Transverse colon (tissue), 4 donors: Measurements from ENCODE around the gene TRNP1. TPM values are rescaled to one million over a fixed set of nuclear protein-coding genes. Genes with fewer than 3 reads are reported as not detected.
A peak's percentile ranks its signal among the peaks of the same experiment; 100 is the strongest.

Experiments
- DNase-seq: peaks from one replicate; pipeline ENCODE4 v3.0.0-alpha.2; 2019
- H3K27ac ChIP-seq, 4 donors: fragments of 200-600 bp; sonication (generic); 2 replicates each; pipeline ENCODE4 v1.5.1; 2016 to 2018; ENCODE audit warnings: inconsistent platforms in 4 of 4
- H3K27me3 ChIP-seq: fragments of 200-600 bp; sonication (generic); 2 replicates; pipeline ENCODE4 v1.5.1; 2017; ENCODE audit warnings: inconsistent platforms
- H3K36me3 ChIP-seq, 4 donors: fragments of 200-600 bp; sonication (generic); 2 replicates each; pipeline ENCODE4 v1.5.1; 2017 to 2019; ENCODE audit warnings: inconsistent platforms in 4 of 4
- H3K4me1 ChIP-seq, 4 donors: fragments of 200-600 bp; sonication (generic); 2 replicates each; pipeline ENCODE4 v1.5.1; 2017 to 2020; ENCODE audit warnings: inconsistent platforms in 4 of 4
- H3K4me3 ChIP-seq, 4 donors: fragments of 200-600 bp; sonication (generic); 1 replicate in 1 of 4; 2 replicates in 3 of 4; pipeline versions ENCODE4 v1.5.1 to v1.6.1; 2017 to 2019; ENCODE audit warnings: inconsistent platforms in 4 of 4
- H3K9me3 ChIP-seq, 2 donors: fragments of 200-600 bp; sonication (generic); 2 replicates each; pipeline ENCODE4 v1.5.1; 2017 to 2019; ENCODE audit warnings: inconsistent platforms in 2 of 2
- CTCF ChIP-seq, 5 experiments: fragments of 200-600 bp in 3 of 5; fragments of 450-650 bp in 2 of 5; sonication (generic) in 3 of 5; IDR thresholded peaks; 1 replicate in 2 of 5; 2 replicates in 3 of 5; pipeline ENCODE4 v1.5.1; 2016 to 2017; ENCODE audit warnings: antibody characterized with exemption in 5 of 5, inconsistent platforms in 3 of 5, mild to moderate bottlenecking in 2 of 5, moderate library complexity in 1 of 5
- EP300 ChIP-seq: sonication (generic); formaldehyde crosslinking; IDR thresholded peaks from one replicate; pipeline ENCODE4 v1.6.1; 2017; ENCODE audit warnings: antibody characterized with exemption, low read depth
- POLR2A ChIP-seq: fragments of 450-650 bp; IDR thresholded peaks from one replicate; pipeline ENCODE4 v1.6.1; 2016; ENCODE audit warnings: antibody characterized with exemption, mild to moderate bottlenecking, moderate library complexity
- POLR2AphosphoS5 ChIP-seq, 3 donors: sonication (generic); formaldehyde crosslinking; IDR thresholded peaks; one replicate each; pipeline ENCODE4 v1.6.1; 2016; ENCODE audit warnings: antibody characterized with exemption in 3 of 3
- WGBS, 2 donors: methylation state at CpG; one replicate each; pipeline ENCODE4 v1.1.5; 2018; ENCODE audit warnings: low coverage in 1 of 2; 5-methylcytosine and 5-hydroxymethylcytosine counted together
- in situ Hi-C, 4 donors: fragments of 200-750 bp; cut with MboI; loops; one replicate each; pipeline versions ENCODE4 v1.15.0 to v1.15.1; 2017; ENCODE audit warnings: low sequenced_read_pairs in 3 of 4, low pct_ligation_motif_present in 1 of 4, low pct_unique_long_range_greater_than_20kb in 1 of 4
- intact Hi-C: fragments of 100-400 bp; cut with DNase I; formaldehyde crosslinking; loops from one replicate; pipeline ENCODE4 v1.15.1; 2023; ENCODE audit warnings: low total_unique reads
- total RNA-seq, 4 donors: library from RNA; depleted of rRNA; stranded (reverse); fragments of >200 nt; gene quantifications; one replicate each; pipeline ENCODE4 v1.1.0, GENCODE V29; 2016

Gene TRNP1
- total RNA-seq, 4 donors from 2014 or later, result 0.80 to 4.1 (median 2.3) TPM; not detected in 1

DNA sequence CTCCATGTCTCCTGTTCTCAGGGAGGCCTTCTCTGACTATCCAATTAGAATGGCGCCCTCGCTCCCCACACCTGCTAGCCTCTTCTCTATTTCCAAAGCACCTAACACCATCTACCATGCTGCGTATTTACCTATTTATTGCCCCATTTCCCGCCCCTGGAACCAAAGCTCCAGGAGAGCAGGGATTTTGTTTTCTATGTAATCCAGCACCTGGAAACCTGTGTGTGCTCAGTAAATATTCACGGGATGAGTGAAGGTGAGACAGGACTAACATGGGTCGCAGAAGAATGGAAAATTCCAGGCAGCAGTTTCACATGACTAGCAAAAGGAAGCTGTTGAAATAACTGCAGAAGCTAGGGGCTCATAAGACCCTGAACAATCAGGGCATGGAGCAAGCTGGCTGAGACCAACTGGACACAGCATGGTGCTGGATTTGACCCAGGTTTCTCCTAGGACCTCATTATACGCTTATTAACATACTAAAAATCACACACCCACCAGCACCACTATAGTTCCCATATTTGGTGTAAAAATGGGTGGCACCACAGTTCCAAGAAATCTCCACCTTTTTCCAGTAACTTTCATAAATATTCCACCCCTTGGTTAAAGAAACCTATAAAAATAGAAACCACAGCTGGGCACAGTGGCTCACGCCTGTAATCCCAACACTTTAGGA lies 34.2 kb downstream of the TRNP1 start:
- intact Hi-C loops, result no loop called here
- TF ChIP-seq POLR2A, result no peak
- Histone ChIP-seq H3K27me3 (no peaks in the 10 kb centered on the region), H3K9me3 (no peaks in the 10 kb centered on the region), H3K36me3 (no peaks in the 10 kb centered on the region), H3K4me1 (peaks cover 0 to 32% (median 17%) of the 10 kb centered on the region in 4 donors), H3K4me3 (no peak overlapping the region), H3K27ac (peak overlapping the region; percentile 14 to 44 (median 34))
- 63 to 68% methylated on average over 6 to 8 of the region's 8 CpGs for WGBS, 2 donors
- DNase-seq, result no peak
- in situ Hi-C loops, result no loop called here

DNA sequence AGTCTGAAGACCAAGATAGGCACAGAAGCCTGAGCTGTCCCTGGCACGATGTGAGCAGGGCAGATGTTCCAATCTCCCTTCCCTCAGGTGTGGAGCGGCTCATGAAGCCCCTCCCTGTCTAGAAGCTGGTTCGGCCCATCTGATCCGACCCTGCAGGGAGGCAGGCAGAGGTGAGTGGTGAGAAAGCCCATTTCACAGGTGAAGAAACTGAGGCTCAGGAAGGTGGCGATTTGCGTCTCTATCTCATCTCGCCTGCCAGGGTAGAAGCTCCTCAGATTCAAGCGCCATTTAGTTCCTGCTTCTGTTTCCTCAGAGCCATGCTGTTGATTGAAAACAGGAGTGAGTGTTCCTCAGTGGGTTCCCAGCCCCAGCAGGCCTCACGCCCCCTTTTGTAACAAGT lies 36.0 kb downstream of the TRNP1 start:
- 59 to 83% methylated on average over 5 to 9 of the region's 9 CpGs for WGBS, 2 donors
- TF ChIP-seq CTCF (IDR thresholded peaks at IDR 0.05) (no peak), EP300 (no peak), POLR2AphosphoS5 (IDR thresholded peaks at IDR 0.05) (no peak), POLR2A (no peak)
- Histone ChIP-seq H3K4me1 (peaks cover 0 to 45% (median 25%) of the 10 kb centered on the region in 4 donors), H3K9me3 (no peaks in the 10 kb centered on the region), H3K27ac (no peak overlapping the region), H3K27me3 (no peaks in the 10 kb centered on the region), H3K4me3 (no peak overlapping the region), H3K36me3 (no peaks in the 10 kb centered on the region)
- intact Hi-C loops (no loop called here), in situ Hi-C loops (no loop called here)
- no peak for DNase-seq

GRCh38 chr1:27031235-27032118 lies 38.0 kb downstream of the TRNP1 start:
- no peaks in the 10 kb centered on the region for H3K36me3 ChIP-seq
- H3K9me3 ChIP-seq, result no peaks in the 10 kb centered on the region
- intact Hi-C loops (no loop called here), in situ Hi-C loops (no loop called here)
- peak overlapping the region in 3 of 4 donors; percentile 23 to 45 (median 23) for H3K4me3 ChIP-seq
- WGBS, 2 donors, result 26% methylated on average over 37 of the region's 43 CpGs; no CpG with 5 or more reads in 1 of the 2 donors
- peak overlapping the region; percentile 72 to 80 (median 74) for H3K27ac ChIP-seq
- peak; percentile 49 to 64 (median 54) for TF ChIP-seq POLR2AphosphoS5 (IDR thresholded peaks at IDR 0.05)
- no peak for TF ChIP-seq CTCF (IDR thresholded peaks at IDR 0.05)
- no peak for TF ChIP-seq EP300
- peak; percentile 30 for TF ChIP-seq POLR2A
- DNase-seq, result peak; percentile 89
- no peaks in the 10 kb centered on the region for H3K27me3 ChIP-seq
- peaks cover 0 to 45% (median 25%) of the 10 kb centered on the region in 4 donors for H3K4me1 ChIP-seq

DNA sequence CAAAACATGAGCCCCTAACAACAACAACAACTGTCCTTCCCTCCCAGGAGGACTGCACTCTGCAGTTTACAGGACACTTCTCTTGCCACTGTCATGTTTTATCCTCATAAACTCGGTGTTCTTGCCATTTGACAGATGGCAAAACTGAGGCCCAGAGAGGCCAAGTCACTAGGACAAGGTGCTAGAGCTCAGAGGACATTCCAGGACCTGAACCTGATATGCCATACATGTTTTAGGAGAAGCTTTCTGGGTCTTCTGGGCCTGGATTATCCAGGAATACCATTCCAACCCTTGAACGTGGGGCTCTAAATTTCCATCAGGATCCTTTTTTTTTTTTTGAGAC lies 38.6 kb downstream of the TRNP1 start:
- Histone ChIP-seq H3K4me3 (peak overlapping the region in 2 of 4 donors; percentile 23 to 45), H3K36me3 (no peaks in the 10 kb centered on the region), H3K27ac (peak overlapping the region; percentile 72 to 80 (median 74)), H3K27me3 (no peaks in the 10 kb centered on the region), H3K9me3 (no peaks in the 10 kb centered on the region), H3K4me1 (peaks cover 0 to 42% (median 24%) of the 10 kb centered on the region in 4 donors)
- DNase-seq, result no peak
- TF ChIP-seq POLR2AphosphoS5 (IDR thresholded peaks at IDR 0.05) (no peak), CTCF (IDR thresholded peaks at IDR 0.05) (no peak), POLR2A (no peak), EP300 (no peak)
- in situ Hi-C loops (no loop called here), intact Hi-C loops (no loop called here)
- 67 to 82% methylated on average over 1 to 2 of the region's 2 CpGs for WGBS, 2 donors
